ENCODE data around the gene MYO16. TPM values are rescaled to one million over a fixed set of nuclear protein-coding genes. Genes with fewer than 3 reads are reported as not detected.

Gene MYO16
- total RNA-seq, 6 experiments from 2014 or later, result not detected

DNA sequence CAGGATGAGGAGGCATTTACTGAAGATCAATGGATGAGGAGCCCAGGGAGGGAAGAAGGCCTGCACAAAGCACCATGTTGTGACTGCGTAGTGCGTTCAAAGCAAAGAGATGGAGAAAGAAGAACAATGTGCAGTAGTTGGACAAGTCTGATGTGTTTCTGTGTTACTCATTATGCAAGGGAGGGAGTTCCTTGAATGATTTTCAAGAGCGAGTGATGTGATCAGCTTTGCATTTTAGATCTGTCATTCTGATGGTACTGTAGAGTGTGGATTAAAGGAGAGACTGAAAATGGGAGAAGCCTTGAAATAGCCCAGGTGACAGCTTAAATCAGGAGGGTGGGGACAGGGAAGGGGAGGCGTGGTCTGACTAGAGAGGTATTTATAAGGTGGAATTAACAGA lies 9.5 kb downstream of the MYO16 start:
- Mint-ChIP-seq H3K4me1 (ENCODE audit: low read depth) (no peaks in the 10 kb centered on the region), H3K27me3 (ENCODE audit: insufficient read depth) (no peaks in the 10 kb centered on the region)
- TF ChIP-seq, protein P1, sequence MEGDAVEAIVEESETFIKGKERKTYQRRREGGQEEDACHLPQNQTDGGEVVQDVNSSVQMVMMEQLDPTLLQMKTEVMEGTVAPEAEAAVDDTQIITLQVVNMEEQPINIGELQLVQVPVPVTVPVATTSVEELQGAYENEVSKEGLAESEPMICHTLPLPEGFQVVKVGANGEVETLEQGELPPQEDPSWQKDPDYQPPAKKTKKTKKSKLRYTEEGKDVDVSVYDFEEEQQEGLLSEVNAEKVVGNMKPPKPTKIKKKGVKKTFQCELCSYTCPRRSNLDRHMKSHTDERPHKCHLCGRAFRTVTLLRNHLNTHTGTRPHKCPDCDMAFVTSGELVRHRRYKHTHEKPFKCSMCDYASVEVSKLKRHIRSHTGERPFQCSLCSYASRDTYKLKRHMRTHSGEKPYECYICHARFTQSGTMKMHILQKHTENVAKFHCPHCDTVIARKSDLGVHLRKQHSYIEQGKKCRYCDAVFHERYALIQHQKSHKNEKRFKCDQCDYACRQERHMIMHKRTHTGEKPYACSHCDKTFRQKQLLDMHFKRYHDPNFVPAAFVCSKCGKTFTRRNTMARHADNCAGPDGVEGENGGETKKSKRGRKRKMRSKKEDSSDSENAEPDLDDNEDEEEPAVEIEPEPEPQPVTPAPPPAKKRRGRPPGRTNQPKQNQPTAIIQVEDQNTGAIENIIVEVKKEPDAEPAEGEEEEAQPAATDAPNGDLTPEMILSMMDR (IDR thresholded peaks at IDR 0.05), result no peak

DNA sequence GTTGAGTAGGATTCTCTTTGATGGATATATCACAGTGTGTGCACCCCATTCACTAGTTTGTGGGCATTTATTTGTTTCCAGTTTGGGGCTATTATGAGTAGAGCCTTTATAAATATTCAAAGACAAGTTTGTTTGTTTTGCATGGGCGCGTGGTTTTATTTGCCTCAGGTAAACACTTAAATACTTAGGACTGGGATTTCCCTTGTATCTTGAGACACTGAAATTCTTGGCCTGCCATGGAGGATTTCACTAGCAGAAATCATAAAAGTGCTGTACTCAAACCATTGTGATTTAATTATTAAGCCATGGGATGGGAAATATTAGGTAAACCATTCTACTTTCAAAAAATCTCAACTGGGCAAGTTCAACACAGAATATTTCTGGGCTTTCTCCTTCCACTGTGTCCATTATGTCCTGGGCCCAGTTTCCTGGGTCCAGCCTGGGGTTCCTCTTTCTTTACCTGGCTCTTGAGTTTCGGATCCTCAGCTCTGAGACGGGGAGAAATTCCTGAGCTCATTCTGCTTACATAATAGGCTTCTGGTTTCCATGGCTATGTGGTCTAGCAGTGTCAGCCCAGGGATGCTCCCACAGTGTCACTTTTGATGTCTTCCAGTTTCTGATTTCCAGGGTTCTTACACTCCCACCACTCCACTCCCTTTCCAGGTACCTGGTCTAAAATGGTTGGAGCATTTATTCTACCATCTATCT lies 14.4 kb downstream of the MYO16 start:
- TF ChIP-seq, protein P1 (IDR thresholded peaks at IDR 0.05), result no peak
- H3K27me3 Mint-ChIP-seq (ENCODE audit: insufficient read depth), result no peaks in the 10 kb centered on the region
- H3K4me1 Mint-ChIP-seq (ENCODE audit: low read depth), result no peaks in the 10 kb centered on the region
- H3K27ac Mint-ChIP-seq, result no peak overlapping the region
- DNase-seq, result no peak
- no peaks in the 10 kb centered on the region for H3K36me3 Mint-ChIP-seq (ENCODE audit: low read depth)
- peaks cover 61% of the 10 kb centered on the region for H3K9me3 Mint-ChIP-seq
- no peak overlapping the region for H3K4me3 Mint-ChIP-seq

More for the DNA sequence above, 9.5 kb downstream of the MYO16 start:
- Mint-ChIP-seq H3K4me3 (no peak overlapping the region), H3K27ac (no peak overlapping the region), H3K9me3 (peaks cover 30% of the 10 kb centered on the region), H3K36me3 (ENCODE audit: low read depth) (peaks cover 6% of the 10 kb centered on the region; the same call in 1 of the 2 replicates)
- no peak for DNase-seq

DNA sequence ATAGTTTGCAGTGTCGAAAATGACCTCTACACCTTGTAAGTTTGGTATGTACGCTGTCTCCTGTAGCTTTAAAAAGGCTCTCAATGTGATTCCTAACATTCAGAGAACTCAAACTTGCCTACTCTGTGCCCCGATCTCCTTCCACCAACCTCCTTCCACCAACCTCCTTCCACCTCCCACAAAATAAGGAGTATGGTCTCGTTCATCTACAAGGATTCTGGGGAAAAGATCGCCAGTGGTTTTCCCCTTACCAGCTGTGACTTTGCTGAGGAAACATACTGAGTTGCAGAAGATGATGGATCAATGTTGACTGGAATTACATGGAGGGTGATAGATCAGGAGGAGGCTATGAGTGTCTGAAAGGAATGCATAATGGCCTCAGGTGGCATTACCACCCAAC lies 16.0 kb downstream of the MYO16 start:
- TF ChIP-seq, protein P1 (IDR thresholded peaks at IDR 0.05), result no peak
- H3K27me3 Mint-ChIP-seq (ENCODE audit: insufficient read depth), result no peaks in the 10 kb centered on the region
- no peak for DNase-seq
- peaks cover 64% of the 10 kb centered on the region for H3K9me3 Mint-ChIP-seq
- no peaks in the 10 kb centered on the region for H3K36me3 Mint-ChIP-seq (ENCODE audit: low read depth)
- H3K27ac Mint-ChIP-seq, result no peak overlapping the region
- no peaks in the 10 kb centered on the region for H3K4me1 Mint-ChIP-seq (ENCODE audit: low read depth)
- no peak overlapping the region for H3K4me3 Mint-ChIP-seq

DNA sequence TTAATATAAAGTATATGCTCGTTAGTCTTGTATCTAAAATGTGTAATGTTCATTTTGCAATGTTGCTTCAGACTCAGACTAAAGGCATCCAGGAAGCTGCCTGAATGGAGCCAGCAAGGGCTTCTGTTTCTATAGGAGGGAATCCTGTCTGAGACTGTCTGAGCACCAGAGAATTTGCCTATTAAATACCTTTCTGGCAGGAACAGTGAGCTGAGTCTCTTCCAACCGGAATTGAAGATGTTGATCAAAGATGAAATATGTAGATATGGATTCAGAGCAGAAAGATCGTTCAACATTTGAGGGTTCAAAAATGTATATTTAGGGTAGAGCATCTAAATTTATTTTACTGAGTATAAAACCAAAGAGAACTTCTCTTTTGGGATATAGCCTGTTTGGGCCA lies 20.9 kb downstream of the MYO16 start:
- H3K36me3 Mint-ChIP-seq (ENCODE audit: low read depth), result no peaks in the 10 kb centered on the region
- H3K4me3 Mint-ChIP-seq, result no peak overlapping the region
- H3K27ac Mint-ChIP-seq, result no peak overlapping the region
- DNase-seq, result no peak
- H3K9me3 Mint-ChIP-seq, result peaks cover 50% of the 10 kb centered on the region
- TF ChIP-seq, protein P1 (IDR thresholded peaks at IDR 0.05), result no peak
- H3K27me3 Mint-ChIP-seq (ENCODE audit: insufficient read depth), result no peaks in the 10 kb centered on the region
- H3K4me1 Mint-ChIP-seq (ENCODE audit: low read depth), result no peaks in the 10 kb centered on the region

DNA sequence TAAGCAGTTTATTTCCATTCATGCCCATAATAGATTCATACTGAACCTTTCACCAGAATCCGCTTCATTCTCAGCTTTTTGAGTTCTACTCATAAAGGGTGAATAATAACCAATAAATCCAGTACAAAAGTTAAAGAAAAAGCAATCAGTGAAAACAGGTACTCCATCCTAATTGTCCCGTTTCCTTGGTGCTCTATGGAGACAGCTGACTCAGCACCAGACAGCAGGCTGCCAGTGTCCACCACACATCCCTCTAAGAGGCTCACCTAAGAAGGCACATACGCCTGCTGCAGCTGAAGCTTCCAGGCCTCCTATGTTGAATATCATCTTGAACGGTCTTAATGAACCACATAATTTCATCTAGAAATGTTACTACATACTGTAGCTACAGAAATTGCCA lies 27.3 kb downstream of the MYO16 start:
- H3K4me3 Mint-ChIP-seq, result no peak overlapping the region

More for the DNA sequence above, 27.3 kb downstream of the MYO16 start:
- TF ChIP-seq, protein P1 (IDR thresholded peaks at IDR 0.05), result no peak
- no peaks in the 10 kb centered on the region for H3K4me1 Mint-ChIP-seq (ENCODE audit: low read depth)
- DNase-seq, result no peak
- no peak overlapping the region for H3K27ac Mint-ChIP-seq
- no peaks in the 10 kb centered on the region for H3K36me3 Mint-ChIP-seq (ENCODE audit: low read depth)
- peaks cover 21% of the 10 kb centered on the region for H3K9me3 Mint-ChIP-seq
- no peaks in the 10 kb centered on the region for H3K27me3 Mint-ChIP-seq (ENCODE audit: insufficient read depth)

All from HFFc6 (cell line).